Measurements from ENCODE around the gene CDH23. TPM values are rescaled to one million over a fixed set of nuclear protein-coding genes. Genes with fewer than 3 reads are reported as not detected.

CDH23 gene
- total RNA-seq, 2 donors from 2014 or later: 28.5 to 58.7 TPM

DNA sequence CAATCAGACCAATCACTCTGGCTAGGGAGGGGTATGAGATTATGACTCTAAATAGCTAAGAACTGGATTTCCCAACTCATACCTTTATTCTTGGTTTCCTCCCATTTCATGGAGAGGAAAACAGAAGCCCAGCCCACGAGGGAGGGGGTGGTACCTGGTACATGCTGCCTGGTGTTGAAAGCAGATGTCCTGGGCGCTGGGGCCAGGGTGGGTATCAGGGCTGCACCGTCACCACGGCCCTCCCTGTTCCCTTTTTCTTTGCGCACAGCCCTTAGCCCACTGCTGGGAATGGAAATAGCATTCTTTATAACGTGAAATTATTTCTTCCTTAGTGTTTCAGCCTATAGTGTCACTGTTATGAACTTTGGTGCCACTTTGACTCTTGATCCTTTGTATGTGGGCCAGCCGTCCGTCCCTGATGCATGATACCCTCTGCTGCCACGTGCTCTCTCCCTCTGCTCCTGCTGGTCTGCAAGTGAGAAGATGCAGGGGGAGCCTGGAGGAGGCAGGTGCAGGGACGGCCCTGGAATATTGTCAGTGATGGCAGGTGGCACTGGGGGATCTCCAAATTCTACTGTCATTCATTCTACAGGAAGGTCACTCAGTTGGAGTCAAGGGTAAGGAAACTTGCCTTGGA, 158.5 kb downstream of the CDH23 start:
- Histone ChIP-seq H3K4me1 (no peaks in the 10 kb centered on the region), H3K9me3 (no peaks in the 10 kb centered on the region), H3K27ac (no peak overlapping the region), H3K4me3 (no peak overlapping the region), H3K36me3 (replicated peaks in 1 of 2; ENCODE audit: insufficient read depth in 1 of 2, low read depth in 2 of 2) (no peaks in the 10 kb centered on the region), H3K27me3 (no peaks in the 10 kb centered on the region)
- 64 to 74% methylated on average over 9 to 10 of the region's 10 CpGs for WGBS, 2 donors
- TF ChIP-seq, protein P1, sequence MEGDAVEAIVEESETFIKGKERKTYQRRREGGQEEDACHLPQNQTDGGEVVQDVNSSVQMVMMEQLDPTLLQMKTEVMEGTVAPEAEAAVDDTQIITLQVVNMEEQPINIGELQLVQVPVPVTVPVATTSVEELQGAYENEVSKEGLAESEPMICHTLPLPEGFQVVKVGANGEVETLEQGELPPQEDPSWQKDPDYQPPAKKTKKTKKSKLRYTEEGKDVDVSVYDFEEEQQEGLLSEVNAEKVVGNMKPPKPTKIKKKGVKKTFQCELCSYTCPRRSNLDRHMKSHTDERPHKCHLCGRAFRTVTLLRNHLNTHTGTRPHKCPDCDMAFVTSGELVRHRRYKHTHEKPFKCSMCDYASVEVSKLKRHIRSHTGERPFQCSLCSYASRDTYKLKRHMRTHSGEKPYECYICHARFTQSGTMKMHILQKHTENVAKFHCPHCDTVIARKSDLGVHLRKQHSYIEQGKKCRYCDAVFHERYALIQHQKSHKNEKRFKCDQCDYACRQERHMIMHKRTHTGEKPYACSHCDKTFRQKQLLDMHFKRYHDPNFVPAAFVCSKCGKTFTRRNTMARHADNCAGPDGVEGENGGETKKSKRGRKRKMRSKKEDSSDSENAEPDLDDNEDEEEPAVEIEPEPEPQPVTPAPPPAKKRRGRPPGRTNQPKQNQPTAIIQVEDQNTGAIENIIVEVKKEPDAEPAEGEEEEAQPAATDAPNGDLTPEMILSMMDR (IDR thresholded peaks at IDR 0.05): no peak
- no peak for TF ChIP-seq POLR2A (IDR thresholded peaks at IDR 0.05)
- ATAC-seq (no peak), DNase-seq (no peak)
- intact Hi-C loops (cut with DNase I): no loop called here

DNA sequence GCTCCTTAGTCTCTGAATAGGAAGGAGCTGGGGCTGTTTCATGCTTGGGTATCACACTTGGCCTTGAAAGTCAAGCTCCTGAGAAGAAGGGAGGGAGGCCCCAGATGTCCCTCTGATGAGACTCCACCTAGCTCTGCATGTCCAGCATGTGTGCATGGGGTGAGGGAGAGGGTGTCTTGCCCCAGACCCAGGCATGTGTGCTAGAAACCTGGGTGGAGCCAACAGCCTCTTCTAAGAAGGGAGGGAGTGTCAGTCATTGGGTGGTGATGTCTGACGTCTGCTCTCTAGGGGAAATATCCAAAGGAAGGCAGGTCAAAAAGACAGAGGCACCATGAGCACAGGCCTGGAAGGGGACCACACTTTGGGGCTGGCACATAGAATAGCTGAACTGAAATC, 159.0 kb downstream of the CDH23 start:
- no peaks in the 10 kb centered on the region for H3K36me3 ChIP-seq (replicated peaks in 1 of 2; ENCODE audit: insufficient read depth in 1 of 2, low read depth in 2 of 2)
- TF ChIP-seq, protein P1 (IDR thresholded peaks at IDR 0.05): no peak
- no peak for TF ChIP-seq POLR2A (IDR thresholded peaks at IDR 0.05)
- intact Hi-C loops (cut with DNase I): no loop called here
- H3K27ac ChIP-seq: no peak overlapping the region
- H3K27me3 ChIP-seq: no peaks in the 10 kb centered on the region
- H3K4me3 ChIP-seq: no peak overlapping the region
- WGBS, 2 donors: 58 to 72% methylated on average over 1 of the region's 1 CpG
- no peaks in the 10 kb centered on the region for H3K4me1 ChIP-seq
- H3K9me3 ChIP-seq: no peaks in the 10 kb centered on the region
- ATAC-seq: no peak
- no peak for DNase-seq

DNA sequence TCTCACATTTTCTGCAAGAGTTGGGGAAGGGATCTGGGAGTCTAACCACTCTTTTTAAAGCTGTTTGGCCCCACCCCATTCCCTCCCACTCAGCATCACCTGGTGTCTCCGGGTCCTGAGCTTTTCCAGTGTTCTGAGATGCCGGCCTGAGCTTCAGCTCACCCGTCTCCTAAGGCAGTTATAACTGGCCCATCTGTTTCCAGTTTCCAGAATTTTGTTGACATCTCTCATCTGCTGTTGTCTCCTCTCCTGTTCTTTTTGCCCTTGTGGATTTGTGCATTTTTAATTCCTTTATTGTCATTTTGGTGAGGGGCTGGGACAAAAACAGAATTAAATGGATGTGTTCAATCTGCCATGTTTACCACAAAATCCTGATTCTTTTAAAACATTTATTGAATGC, 162.3 kb downstream of the CDH23 start:
- DNase-seq (no peak), ATAC-seq (no peak)
- no peaks in the 10 kb centered on the region for H3K9me3 ChIP-seq
- intact Hi-C loops (cut with DNase I): no loop called here
- H3K4me1 ChIP-seq: peaks cover 3% of the 10 kb centered on the region
- TF ChIP-seq, protein P1 (IDR thresholded peaks at IDR 0.05): no peak
- TF ChIP-seq POLR2A (IDR thresholded peaks at IDR 0.05): no peak
- no peaks in the 10 kb centered on the region for H3K27me3 ChIP-seq
- no peak overlapping the region for H3K27ac ChIP-seq
- H3K36me3 ChIP-seq (replicated peaks in 1 of 2; ENCODE audit: insufficient read depth in 1 of 2, low read depth in 2 of 2): no peaks in the 10 kb centered on the region
- WGBS, 2 donors: 75 to 83% methylated on average over 3 of the region's 3 CpGs
- H3K4me3 ChIP-seq: no peak overlapping the region

DNA sequence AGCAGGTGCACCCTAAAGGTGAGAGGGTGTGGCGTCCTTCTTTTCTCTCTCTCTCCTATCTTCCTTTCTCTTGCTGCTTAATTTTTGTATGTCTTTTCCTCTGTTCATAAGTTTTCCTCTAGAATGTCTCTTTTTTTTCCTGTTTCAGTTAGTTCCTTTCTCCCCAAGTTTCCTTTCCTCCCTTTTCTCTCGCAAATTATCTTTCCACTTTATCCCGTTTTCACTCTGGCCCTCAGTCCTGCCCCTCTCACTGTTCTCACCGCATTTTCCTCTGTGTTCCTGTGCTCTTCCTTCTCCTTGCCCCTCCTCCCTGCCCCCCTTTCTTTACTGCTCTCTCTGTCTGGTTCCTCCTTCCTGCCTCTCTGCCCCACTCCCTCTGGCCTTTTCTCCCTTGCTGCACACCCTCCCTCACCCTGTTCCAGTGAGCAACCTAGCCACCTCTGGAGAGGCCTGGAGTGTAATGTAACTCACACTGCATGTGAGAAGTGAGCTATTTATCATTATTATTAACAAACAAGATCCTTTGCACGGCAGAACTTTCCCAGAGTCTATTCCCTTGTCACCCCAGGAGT, 164.4 kb downstream of the CDH23 start:
- no peak overlapping the region for H3K27ac ChIP-seq
- H3K9me3 ChIP-seq: no peaks in the 10 kb centered on the region
- peaks cover 3% of the 10 kb centered on the region for H3K4me1 ChIP-seq
- TF ChIP-seq, protein P1 (IDR thresholded peaks at IDR 0.05): no peak
- no peak for TF ChIP-seq POLR2A (IDR thresholded peaks at IDR 0.05)
- DNase-seq (no peak), ATAC-seq (no peak)
- H3K4me3 ChIP-seq: no peak overlapping the region
- 41 to 44% methylated on average over 5 of the region's 5 CpGs for WGBS, 2 donors
- no peaks in the 10 kb centered on the region for H3K27me3 ChIP-seq
- intact Hi-C loops (cut with DNase I): no loop called here
- H3K36me3 ChIP-seq (replicated peaks in 1 of 2; ENCODE audit: insufficient read depth in 1 of 2, low read depth in 2 of 2): no peaks in the 10 kb centered on the region

DNA sequence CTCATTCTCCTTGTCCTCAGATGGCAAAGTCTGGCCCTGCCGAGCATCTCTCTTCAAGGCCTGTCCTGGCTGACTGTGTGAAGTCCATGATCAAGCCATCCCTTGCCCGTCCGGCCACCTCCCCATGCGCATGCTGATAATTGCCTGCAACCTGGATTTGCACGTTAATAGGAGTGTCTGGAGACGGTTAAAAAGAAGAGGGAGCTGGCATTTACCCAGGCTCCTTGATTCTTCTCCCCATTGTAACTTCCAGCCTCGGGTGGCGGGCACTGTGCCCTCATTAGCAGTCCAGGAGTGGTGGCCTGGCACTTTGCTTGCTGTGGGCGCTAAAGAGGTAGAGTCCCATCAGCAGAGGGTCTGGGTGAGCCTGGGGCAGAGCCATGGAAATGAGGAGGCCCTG, 165.5 kb downstream of the CDH23 start:
- intact Hi-C loops (cut with DNase I): no loop called here
- ATAC-seq (no peak), DNase-seq (no peak)
- Histone ChIP-seq H3K4me1 (peaks cover 3% of the 10 kb centered on the region), H3K27ac (no peak overlapping the region), H3K36me3 (replicated peaks in 1 of 2; ENCODE audit: insufficient read depth in 1 of 2, low read depth in 2 of 2) (no peaks in the 10 kb centered on the region), H3K27me3 (no peaks in the 10 kb centered on the region), H3K4me3 (no peak overlapping the region), H3K9me3 (no peaks in the 10 kb centered on the region)
- no peak for TF ChIP-seq POLR2A (IDR thresholded peaks at IDR 0.05)
- TF ChIP-seq, protein P1 (IDR thresholded peaks at IDR 0.05): no peak
- 78 to 90% methylated on average over 7 to 9 of the region's 9 CpGs for WGBS, 2 donors
